NT2/D1 (cell line): ENCODE results near the gene LRTM2.

ENCODE experiments used
- DNase-seq: peaks from one replicate; pipeline ENCODE4 v3.0.0-alpha.2; 2011; ENCODE audit warnings: low read depth, low spot score
- H3K27me3 ChIP-seq: 2 replicates; pipeline ENCODE4 v1.6.0; 2011; ENCODE audit warnings: mild to moderate bottlenecking; ENCODE audit not compliant: insufficient read length, insufficient read depth
- H3K36me3 ChIP-seq: 2 replicates; pipeline ENCODE4 v1.6.1; 2011; ENCODE audit warnings: mild to moderate bottlenecking, low read length, mixed read lengths; ENCODE audit not compliant: insufficient read depth, insufficient read length
- H3K4me1 ChIP-seq: 2 replicates; pipeline ENCODE4 v1.5.1; 2011; ENCODE audit not compliant: insufficient read depth, insufficient read length
- H3K4me3 ChIP-seq: 2 replicates; pipeline ENCODE4 v1.5.1; 2011; ENCODE audit warnings: low read depth; ENCODE audit not compliant: insufficient read length
- H3K9ac ChIP-seq: 2 replicates; pipeline ENCODE4 v1.6.0; 2011; ENCODE audit warnings: low read depth; ENCODE audit not compliant: insufficient read length
- H3K9me3 ChIP-seq: 2 replicates; pipeline ENCODE4 v1.5.1; 2011; ENCODE audit warnings: mild to moderate bottlenecking, low read length; ENCODE audit not compliant: insufficient read depth
- SUZ12 ChIP-seq: IDR thresholded peaks from 2 replicates; pipeline ENCODE4 v1.6.1; 2011; ENCODE audit not compliant: insufficient read length, insufficient read depth; ENCODE audit errors: extremely low read depth
- YY1 ChIP-seq: IDR thresholded peaks from 2 replicates; pipeline ENCODE4 v1.6.1; 2011; ENCODE audit not compliant: insufficient read length, insufficient read depth
- ZNF274 ChIP-seq: IDR thresholded peaks from 2 replicates; pipeline ENCODE4 v1.6.1; 2011; ENCODE audit warnings: mild to moderate bottlenecking, low read depth, low read length

LRTM2 gene

GRCh38 chr12:1782215-1782614 is 38.1 kb upstream of the LRTM2 start:
- Histone ChIP-seq H3K4me3 (no peak overlapping the region), H3K36me3 (peaks cover 88% of the 10 kb centered on the region), H3K27me3 (no peaks in the 10 kb centered on the region), H3K9ac (no peak overlapping the region), H3K4me1 (no peaks in the 10 kb centered on the region), H3K9me3 (no peaks in the 10 kb centered on the region)
- TF ChIP-seq ZNF274: no peak
- no peak for TF ChIP-seq SUZ12
- TF ChIP-seq YY1: no peak
- DNase-seq: no peak

GRCh38 chr12:1787714-1788113 is 32.7 kb upstream of the LRTM2 start:
- Histone ChIP-seq H3K4me3 (no peak overlapping the region), H3K27me3 (no peaks in the 10 kb centered on the region), H3K9ac (no peak overlapping the region), H3K36me3 (peaks cover 58% of the 10 kb centered on the region), H3K4me1 (peaks cover 7% of the 10 kb centered on the region), H3K9me3 (no peaks in the 10 kb centered on the region)
- TF ChIP-seq YY1: no peak
- DNase-seq: no peak

- no peak overlapping the region for H3K4me3 ChIP-seq
- TF ChIP-seq YY1: no peak
- no peak for TF ChIP-seq SUZ12
- TF ChIP-seq ZNF274: no peak
- DNase-seq: no peak
- H3K4me1 ChIP-seq: peaks cover 27% of the 10 kb centered on the region
- peaks cover 33% of the 10 kb centered on the region for H3K36me3 ChIP-seq
- no peak overlapping the region for H3K9ac ChIP-seq
- no peaks in the 10 kb centered on the region for H3K9me3 ChIP-seq
- no peaks in the 10 kb centered on the region for H3K27me3 ChIP-seq
These were observed 29.9 kb upstream of the LRTM2 start for GRCh38 chr12:1790444-1790843.

GRCh38 chr12:1791104-1791841 is 29.1 kb upstream of the LRTM2 start:
- peak; percentile 77 for DNase-seq

GRCh38 chr12:1792406-1792805 is 28.0 kb upstream of the LRTM2 start:
- Histone ChIP-seq H3K36me3 (peaks cover 13% of the 10 kb centered on the region), H3K4me1 (peaks cover 38% of the 10 kb centered on the region), H3K9ac (no peak overlapping the region), H3K9me3 (no peaks in the 10 kb centered on the region), H3K27me3 (no peaks in the 10 kb centered on the region), H3K4me3 (no peak overlapping the region)
- no peak for TF ChIP-seq ZNF274
- TF ChIP-seq YY1: no peak
- TF ChIP-seq SUZ12: no peak
- DNase-seq: no peak

More at GRCh38 chr12:1791104-1791841, 29.1 kb upstream of the LRTM2 start:
- H3K27me3 ChIP-seq: no peaks in the 10 kb centered on the region
- no peak overlapping the region for H3K9ac ChIP-seq
- peaks cover 35% of the 10 kb centered on the region for H3K4me1 ChIP-seq
- no peak for TF ChIP-seq YY1
- no peak for TF ChIP-seq ZNF274
- no peak for TF ChIP-seq SUZ12
- peaks cover 25% of the 10 kb centered on the region for H3K36me3 ChIP-seq
- H3K4me3 ChIP-seq: no peak overlapping the region
- H3K9me3 ChIP-seq: no peaks in the 10 kb centered on the region

- Histone ChIP-seq H3K9ac (no peak overlapping the region), H3K4me1 (peaks cover 38% of the 10 kb centered on the region), H3K36me3 (peaks cover 1% of the 10 kb centered on the region), H3K9me3 (no peaks in the 10 kb centered on the region), H3K27me3 (no peaks in the 10 kb centered on the region), H3K4me3 (no peak overlapping the region)
- no peak for DNase-seq
- TF ChIP-seq ZNF274 (no peak), YY1 (no peak), SUZ12 (no peak)
These were observed 26.7 kb upstream of the LRTM2 start for GRCh38 chr12:1793426-1794210.

GRCh38 chr12:1794440-1795090 is 25.8 kb upstream of the LRTM2 start:
- Histone ChIP-seq H3K27me3 (no peaks in the 10 kb centered on the region), H3K9me3 (no peaks in the 10 kb centered on the region), H3K36me3 (no peaks in the 10 kb centered on the region), H3K4me3 (no peak overlapping the region), H3K4me1 (peaks cover 38% of the 10 kb centered on the region), H3K9ac (peak overlapping the region; percentile 47)
- no peak for DNase-seq
- no peak for TF ChIP-seq YY1
